ENCODE measurements around the gene MLANA.

Gene MLANA

GRCh38 chr9:5909976-5910375 lies 19.3 kb downstream of the MLANA start:
- DNase-seq = no peak

DNA sequence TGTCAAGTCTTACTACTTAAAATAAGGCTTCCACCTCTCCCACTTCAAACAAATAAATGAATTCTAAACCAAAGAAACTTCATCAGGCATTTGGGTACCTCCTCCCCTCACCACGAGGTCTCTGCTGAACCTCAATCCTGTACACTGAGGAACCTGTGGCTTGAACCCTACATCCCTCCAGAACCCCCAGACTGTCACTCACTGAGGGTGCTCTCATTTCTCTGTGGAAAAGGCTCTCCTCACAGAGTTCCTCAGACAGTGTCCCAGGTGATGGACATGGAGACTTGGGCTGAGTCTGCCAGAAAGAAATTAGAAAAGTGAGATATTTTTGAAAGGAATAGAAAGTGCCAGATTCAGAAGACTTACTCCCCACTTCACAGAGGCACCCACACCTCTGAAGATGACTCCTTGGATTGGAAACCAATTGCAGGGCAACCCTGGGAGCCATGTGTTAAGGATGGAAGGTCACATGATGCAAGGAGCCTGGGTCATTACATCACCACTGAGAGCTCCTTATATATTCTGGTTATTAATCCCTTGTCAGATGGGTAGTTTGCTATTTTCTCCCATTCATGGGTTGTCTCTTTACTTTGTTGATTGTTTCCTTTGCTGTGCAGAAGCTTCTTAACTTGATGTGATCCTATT lies 19.8 kb downstream of the MLANA start:
- no peak for DNase-seq

DNA sequence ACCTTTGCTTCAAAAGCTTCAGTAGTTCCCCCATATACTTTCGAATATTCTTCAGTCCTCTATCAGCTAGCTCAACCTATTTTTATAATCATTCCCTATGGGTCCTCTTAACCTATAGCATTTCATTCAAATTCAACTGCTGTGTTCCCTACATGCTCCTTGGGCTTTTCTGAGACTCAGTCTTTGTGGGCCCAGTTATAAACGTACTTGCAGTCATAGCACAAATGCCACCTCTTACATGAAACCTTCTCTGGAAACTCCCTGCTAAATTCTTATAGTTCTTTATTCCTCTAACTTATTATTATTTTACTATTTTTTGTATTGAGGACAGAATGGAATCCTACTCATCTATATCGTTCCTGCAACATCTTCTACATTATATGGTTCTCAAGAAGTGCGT lies 24.7 kb downstream of the MLANA start:
- no peak for DNase-seq

DNA sequence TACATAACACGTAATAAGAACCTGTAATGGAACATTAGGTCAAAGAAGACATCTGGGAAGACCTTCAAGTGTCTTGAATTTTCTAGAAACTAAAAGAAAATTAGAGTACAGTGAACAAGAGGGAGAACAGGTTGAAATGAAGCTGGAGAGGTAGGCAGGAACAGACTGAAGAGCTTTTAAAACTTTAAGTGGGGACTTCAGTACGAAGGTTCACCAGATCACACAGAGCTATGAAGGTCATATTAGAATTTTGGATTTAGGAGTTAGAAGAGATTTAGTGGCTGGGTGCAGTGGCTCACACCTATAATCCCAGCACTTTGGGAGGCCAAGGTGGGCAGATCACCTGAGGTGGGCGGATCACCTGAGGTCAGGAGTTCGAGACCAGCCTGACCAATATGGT lies 26.6 kb downstream of the MLANA start:
- DNase-seq = no peak

GRCh38 chr9:5917888-5918287 lies 27.2 kb downstream of the MLANA start:
- DNase-seq = no peak

DNA sequence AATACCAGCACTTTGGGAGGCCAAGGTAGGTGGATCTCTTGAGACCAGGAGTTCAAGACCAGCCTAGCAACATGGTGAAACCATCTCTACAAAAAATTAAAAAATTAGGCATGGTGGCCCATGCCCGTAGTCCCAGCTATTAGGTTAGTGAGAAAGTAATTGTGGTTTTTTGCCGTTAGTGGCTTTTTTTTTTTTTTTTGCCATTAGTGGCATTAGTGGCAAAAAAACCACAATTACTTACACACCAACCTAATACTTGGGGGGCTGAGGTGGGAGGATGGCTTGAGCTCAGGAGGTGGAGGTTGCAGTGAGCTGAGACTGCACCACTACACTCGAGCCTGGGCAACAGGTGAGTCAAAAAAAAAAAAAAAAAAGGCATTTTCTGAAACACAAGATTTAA lies 27.8 kb downstream of the MLANA start:
- no peak for DNase-seq

DNA sequence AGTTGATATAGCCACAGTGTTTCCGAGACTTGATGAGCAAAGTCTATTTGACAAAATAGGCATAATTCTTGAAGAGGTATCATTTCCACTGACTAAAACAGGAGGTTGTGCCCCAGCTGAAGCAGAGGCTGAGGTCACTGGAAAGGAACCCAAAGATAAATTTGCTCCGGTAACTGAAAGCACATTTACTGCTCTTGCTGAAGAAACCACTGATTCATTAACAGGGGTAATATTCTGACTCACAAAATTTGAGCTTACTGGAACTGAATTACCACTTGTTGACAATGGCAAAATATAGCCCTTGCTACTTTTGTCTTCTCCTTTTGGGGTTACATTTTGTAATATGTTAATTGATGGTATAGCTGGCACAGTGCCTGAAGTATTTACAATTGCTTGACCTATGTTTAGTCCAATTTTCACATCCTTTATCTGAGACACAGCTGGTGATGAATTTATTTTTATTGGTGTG lies 30.2 kb downstream of the MLANA start:
- DNase-seq = no peak

GRCh38 chr9:5922192-5922591 lies 31.5 kb downstream of the MLANA start:
- DNase-seq = no peak

DNA sequence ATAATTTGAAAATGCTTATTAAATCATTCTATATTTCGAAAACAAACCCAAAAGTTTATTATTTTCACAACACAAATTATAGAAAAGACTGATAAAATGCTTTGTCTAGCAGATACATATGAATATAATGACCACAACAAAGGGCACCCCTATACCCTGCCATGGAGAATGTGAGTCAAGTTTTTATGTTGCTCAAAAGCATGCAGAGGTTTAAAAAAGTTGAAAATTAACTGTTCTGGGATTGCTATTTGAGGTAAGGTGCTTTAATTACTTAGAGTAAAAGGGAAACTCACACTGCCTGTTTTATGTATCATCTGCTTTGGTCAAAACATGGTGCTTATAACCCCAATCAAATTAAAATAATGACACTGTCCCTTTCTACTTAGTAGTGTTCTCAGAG lies 41.0 kb downstream of the MLANA start:
- DNase-seq = no peak

- DNase-seq = no peak
Observed at GRCh38 chr9:5938449-5938848, 47.8 kb downstream of the MLANA start.

DNA sequence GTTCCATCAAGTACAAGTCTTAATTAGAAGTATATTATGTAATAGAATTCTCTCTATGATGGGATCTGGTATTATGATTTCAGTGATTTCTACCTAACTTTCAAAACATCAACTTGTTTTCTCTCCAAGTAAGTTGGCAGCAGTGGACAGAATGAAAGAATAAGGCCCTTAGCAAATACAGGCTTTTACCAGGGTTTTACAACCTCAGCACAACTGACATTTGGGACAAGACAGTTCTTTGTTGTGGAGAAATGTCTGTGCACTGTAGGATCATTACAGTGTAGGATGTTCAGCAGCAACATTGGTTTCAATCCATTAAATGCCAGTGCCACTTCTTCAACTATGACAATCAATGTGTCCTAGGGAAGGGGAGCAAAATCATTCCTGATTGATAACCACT lies 48.8 kb downstream of the MLANA start:
- no peak for DNase-seq

GRCh38 chr9:5941214-5941613 lies 50.5 kb downstream of the MLANA start:
- no peak for DNase-seq

GRCh38 chr9:5945112-5945511 lies 54.4 kb downstream of the MLANA start:
- DNase-seq = no peak

GRCh38 chr9:5947912-5948311 lies 57.2 kb downstream of the MLANA start:
- no peak for DNase-seq

- no peak for DNase-seq
Observed at GRCh38 chr9:5949103-5949699, 58.5 kb downstream of the MLANA start.

DNA sequence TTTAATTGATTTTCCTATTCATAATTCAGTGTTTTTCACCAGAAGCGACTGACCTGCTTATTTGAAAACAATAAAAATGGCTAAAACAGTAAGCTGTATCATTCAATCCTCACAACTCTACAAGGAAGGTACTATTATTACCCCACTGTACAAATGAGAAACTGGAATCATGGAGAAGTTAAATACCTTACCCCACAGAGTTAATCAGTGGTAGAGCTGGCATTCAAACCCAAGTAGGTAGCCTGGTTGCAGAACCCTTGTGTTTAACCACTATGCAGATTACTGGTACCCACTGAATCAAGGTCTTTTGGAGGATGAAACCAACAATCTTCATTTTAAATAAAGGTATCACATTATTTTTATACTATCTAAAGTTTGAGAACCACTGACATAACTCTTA lies 59.6 kb downstream of the MLANA start:
- DNase-seq = no peak

DNA sequence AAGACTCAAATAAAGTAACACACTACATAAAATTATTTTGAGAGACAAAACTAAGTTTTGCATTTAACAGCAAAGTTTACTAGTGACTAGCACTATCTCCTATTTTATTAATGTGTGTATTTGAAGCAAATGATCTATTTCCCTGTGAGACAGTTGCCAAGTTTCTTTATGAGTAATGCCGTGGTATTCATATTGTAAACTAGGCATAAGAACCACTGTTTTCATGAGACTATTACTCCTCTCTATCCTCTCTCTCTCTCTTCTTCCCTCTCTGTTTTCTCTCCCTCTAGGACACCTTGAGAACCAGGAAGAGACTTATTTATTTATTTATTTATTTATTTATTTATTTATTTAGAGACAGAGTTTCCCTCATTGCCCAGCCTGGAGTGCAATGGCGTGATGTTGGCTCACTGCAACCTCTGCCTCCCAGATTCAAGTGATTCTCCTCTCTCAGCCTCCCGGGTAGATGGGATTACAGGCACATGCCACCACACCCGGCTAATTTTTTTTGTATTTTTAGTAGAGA lies 61.1 kb downstream of the MLANA start:
- DNase-seq = no peak

- no peak for DNase-seq
Observed at GRCh38 chr9:5953743-5954707, 63.3 kb downstream of the MLANA start.

DNA sequence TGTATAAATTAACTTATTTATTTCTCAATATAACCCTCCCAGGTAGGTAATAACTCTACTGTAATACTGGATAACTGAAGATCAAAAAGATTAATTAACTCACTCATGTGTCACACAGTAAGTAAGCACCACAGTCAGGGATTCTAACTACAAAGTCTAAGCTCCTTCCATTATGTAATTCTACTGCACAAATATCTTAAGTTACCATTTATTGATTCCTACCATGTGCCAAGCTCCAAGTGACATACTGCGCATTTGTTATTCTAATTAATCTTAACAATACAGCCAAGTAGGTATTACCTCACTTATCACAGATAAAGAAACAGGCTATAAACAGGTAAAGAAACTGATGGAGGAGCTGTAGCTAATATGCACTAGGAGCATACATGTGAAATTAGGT lies 66.5 kb downstream of the MLANA start:
- DNase-seq = no peak

DNA sequence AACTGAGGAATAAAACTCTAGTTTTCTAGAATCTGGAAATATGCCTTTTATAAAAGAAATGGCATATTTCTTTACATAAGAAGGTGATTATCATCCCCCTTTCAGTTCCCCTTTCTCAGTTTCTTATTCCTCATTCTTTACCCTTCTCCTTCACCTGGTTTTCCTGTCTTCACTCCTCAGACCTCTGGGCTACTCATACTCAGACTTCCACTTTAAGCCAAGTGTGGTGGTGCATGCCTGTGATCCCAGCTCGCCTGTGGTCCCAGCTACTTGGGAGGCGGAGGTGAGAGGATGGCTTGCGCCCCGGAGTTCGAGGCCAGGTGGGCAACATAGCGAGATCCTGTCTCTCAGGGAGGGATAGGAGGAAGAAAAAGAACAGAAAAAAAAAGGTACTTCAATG lies 67.6 kb downstream of the MLANA start:
- DNase-seq = no peak

Data from activated CD4-positive, alpha-beta T cell treated with anti-CD3 and anti-CD28 coated beads for 1 hour (primary cell).